Lower leg skin (tissue), 4 donors: ENCODE data around the gene ACKR4. TPM values are rescaled to one million over a fixed set of nuclear protein-coding genes. Genes with fewer than 3 reads are reported as not detected.
"Not testable (repeated sequence)": the region's sequence is repeated elsewhere in the genome, so short reads cannot be mapped to it uniquely, and the experiment has no call there.

ENCODE experiments used
- DNase-seq, 2 donors: peaks; one replicate each; pipeline ENCODE4 v3.0.0-alpha.2; 2019; ENCODE audit warnings: low spot score in 2 of 2
- H3K4me3 ChIP-seq: fragments of 200-600 bp; sonication (generic); 2 replicates; pipeline ENCODE4 v1.5.1; 2017; ENCODE audit warnings: mild to moderate bottlenecking, low read depth; ENCODE audit not compliant: poor library complexity, severe bottlenecking
- CTCF ChIP-seq, 3 donors: fragments of 450-650 bp; IDR thresholded peaks; one replicate each; pipeline ENCODE4 v1.5.1; 2016; ENCODE audit warnings: antibody characterized with exemption in 3 of 3, mild to moderate bottlenecking in 3 of 3, moderate library complexity in 2 of 3
- POLR2A ChIP-seq, 2 donors: fragments of 450-650 bp; IDR thresholded peaks; one replicate each; pipeline ENCODE4 v1.6.1; 2016 to 2017; ENCODE audit warnings: antibody characterized with exemption in 2 of 2, mild to moderate bottlenecking in 1 of 2, moderate library complexity in 1 of 2
- WGBS, 2 donors: methylation state at CpG; one replicate each; pipeline ENCODE4 v1.1.5; 2018; 5-methylcytosine and 5-hydroxymethylcytosine counted together
- intact Hi-C: fragments of 100-400 bp; cut with DNase I; formaldehyde crosslinking; loops from one replicate; pipeline ENCODE4 v1.15.0; 2023; ENCODE audit warnings: low total_unique reads
- total RNA-seq, 4 donors: library from RNA; depleted of rRNA; stranded (reverse); fragments of >200 nt; gene quantifications; one replicate each; pipeline ENCODE4 v1.1.0, GENCODE V29; 2016

The ACKR4 gene
- total RNA-seq, 4 donors from 2014 or later: 1.8 to 5.6 (median 4.9) TPM

- no peak for DNase-seq
- no peak overlapping the region for H3K4me3 ChIP-seq
- 18 to 27% methylated on average over 1 of the region's 1 CpG for WGBS, 2 donors
- no peak for TF ChIP-seq POLR2A (IDR thresholded peaks at IDR 0.05)
- TF ChIP-seq CTCF (IDR thresholded peaks at IDR 0.05): no peak
- intact Hi-C loops: no loop called here
Observed at GRCh38 chr3:132637590-132637989, 40.5 kb downstream of the ACKR4 start.

GRCh38 chr3:132638706-132639105, 41.6 kb downstream of the ACKR4 start:
- no peak for DNase-seq
- no peak for TF ChIP-seq CTCF (IDR thresholded peaks at IDR 0.05)
- no peak for TF ChIP-seq POLR2A (IDR thresholded peaks at IDR 0.05)
- intact Hi-C loops: no loop called here
- no peak overlapping the region for H3K4me3 ChIP-seq

GRCh38 chr3:132641427-132641826, 44.4 kb downstream of the ACKR4 start:
- 92 to 98% methylated on average over 2 of the region's 2 CpGs for WGBS, 2 donors

GRCh38 chr3:132641837-132642538, 44.9 kb downstream of the ACKR4 start:
- H3K4me3 ChIP-seq: no peak overlapping the region
- TF ChIP-seq CTCF (IDR thresholded peaks at IDR 0.05): peak in 1 of 3 donors; percentile 43
- no peak for TF ChIP-seq POLR2A (IDR thresholded peaks at IDR 0.05)
- intact Hi-C loops: loop anchor here (5.0 kb wide), 1 partner anchor 105 kb away; no protein-coding TSS in a partner anchor
- no peak for DNase-seq
- WGBS, 2 donors: 42 to 52% methylated on average over 5 of the region's 5 CpGs

More at GRCh38 chr3:132641427-132641826, 44.4 kb downstream of the ACKR4 start:
- not testable (repeated sequence) for H3K4me3 ChIP-seq, DNase-seq
- intact Hi-C loops: loop anchor here (5.0 kb wide), 1 partner anchor 104 kb away; no protein-coding TSS in a partner anchor

GRCh38 chr3:132642539-132642847, 45.4 kb downstream of the ACKR4 start:
- DNase-seq: no peak
- 67 to 68% methylated on average over 2 of the region's 2 CpGs for WGBS, 2 donors
- no peak overlapping the region for H3K4me3 ChIP-seq
- intact Hi-C loops: loop anchor here (5.0 kb wide), 1 partner anchor 105 kb away; no protein-coding TSS in a partner anchor
- TF ChIP-seq POLR2A (IDR thresholded peaks at IDR 0.05): no peak

GRCh38 chr3:132643366-132643765, 46.3 kb downstream of the ACKR4 start:
- TF ChIP-seq POLR2A (IDR thresholded peaks at IDR 0.05) (no peak), CTCF (IDR thresholded peaks at IDR 0.05) (no peak)
- no peak for DNase-seq
- H3K4me3 ChIP-seq: no peak overlapping the region
- WGBS, 2 donors: 69 to 80% methylated on average over 2 of the region's 2 CpGs
- intact Hi-C loops: loop anchor here (5.0 kb wide), 1 partner anchor 106 kb away; no protein-coding TSS in a partner anchor

GRCh38 chr3:132645058-132645457, 48.0 kb downstream of the ACKR4 start:
- TF ChIP-seq POLR2A (IDR thresholded peaks at IDR 0.05) (no peak), CTCF (IDR thresholded peaks at IDR 0.05) (no peak)
- no peak for DNase-seq
- 95 to 100% methylated on average over 1 of the region's 1 CpG for WGBS, 2 donors
- H3K4me3 ChIP-seq: no peak overlapping the region
- intact Hi-C loops: no loop called here
